Keratinocyte (primary cell): ENCODE results near the gene VSIG2.

Source experiments
- CTCF ChIP-seq, 3 experiments: IDR thresholded peaks in 1 of 3; conservative IDR thresholded peaks in 1 of 3; optimal IDR thresholded peaks in 1 of 3; 2 replicates in 2 of 3; 3 replicates in 1 of 3; pipeline versions ENCODE3 to v1.5.1; 2011; ENCODE audit warnings: low read length in 3 of 3, mild to moderate bottlenecking in 3 of 3, moderate library complexity in 2 of 3, control low read depth in 1 of 3, inconsistent platforms in 1 of 3; ENCODE audit not compliant: insufficient read depth in 2 of 3; ENCODE audit errors: extremely low read depth in 1 of 3
- EZH2 ChIP-seq: IDR thresholded peaks from one replicate; pipeline ENCODE4 v1.6.1; 2012; ENCODE audit warnings: inconsistent platforms, mild to moderate bottlenecking, low read length, moderate library complexity

DNA sequence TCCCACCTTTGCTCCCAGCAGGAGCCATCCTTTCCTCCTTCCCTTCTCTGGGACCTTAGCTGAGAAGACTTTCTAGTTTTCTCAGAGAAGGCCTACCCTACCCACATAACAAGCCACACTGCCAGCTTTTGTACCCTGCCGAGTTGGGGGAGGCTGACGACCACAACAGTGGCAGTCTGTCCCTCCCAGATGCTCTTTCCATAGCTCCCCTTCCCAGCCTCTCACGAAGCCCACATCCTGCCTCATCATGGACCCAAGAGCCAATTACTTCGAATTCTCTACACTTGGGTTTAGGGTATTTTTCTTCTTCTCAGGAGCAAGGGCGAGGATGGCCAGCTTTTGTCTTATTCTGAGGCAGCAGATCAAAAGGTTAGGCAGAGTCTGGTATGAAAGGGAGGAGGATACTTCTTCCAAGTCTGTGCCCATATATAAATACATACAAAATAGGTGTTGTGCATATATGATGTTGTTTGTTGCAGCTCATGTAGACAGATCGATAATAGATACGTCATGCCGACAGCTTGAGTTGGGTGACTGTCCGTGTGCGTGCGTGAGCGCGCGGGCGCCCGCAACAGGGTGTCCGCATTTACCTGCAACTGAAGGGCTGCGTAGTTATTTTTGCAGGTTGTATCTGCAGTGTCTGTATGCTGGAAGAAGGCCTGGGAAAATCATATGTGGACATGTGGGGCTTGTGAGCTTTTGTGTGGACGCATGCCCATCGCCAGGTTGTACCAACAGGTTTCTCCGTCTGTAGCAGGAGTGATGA lies 13.2 kb downstream of the VSIG2 start:
- no peak for TF ChIP-seq CTCF (optimal IDR thresholded peaks at IDR 0.05 in 1 of 3, IDR thresholded peaks at IDR 0.05 in 1 of 3, conservative IDR thresholded peaks at IDR 0.05 in 1 of 3; ENCODE audit: extremely low read depth in 1 of 3, insufficient read depth in 2 of 3, low read length in 3 of 3)
- no peak for TF ChIP-seq EZH2
